GM18498 (cell line): ENCODE data around the gene ARHGAP24.

Experiments used
- ATAC-seq: cut with Tn5 transposase; IDR thresholded peaks from one replicate; pipeline ENCODE4 v1.9.1; 2021; ENCODE audit warnings: mild to moderate bottlenecking, moderate library complexity; ENCODE audit not compliant: unreplicated experiment

Gene ARHGAP24

DNA sequence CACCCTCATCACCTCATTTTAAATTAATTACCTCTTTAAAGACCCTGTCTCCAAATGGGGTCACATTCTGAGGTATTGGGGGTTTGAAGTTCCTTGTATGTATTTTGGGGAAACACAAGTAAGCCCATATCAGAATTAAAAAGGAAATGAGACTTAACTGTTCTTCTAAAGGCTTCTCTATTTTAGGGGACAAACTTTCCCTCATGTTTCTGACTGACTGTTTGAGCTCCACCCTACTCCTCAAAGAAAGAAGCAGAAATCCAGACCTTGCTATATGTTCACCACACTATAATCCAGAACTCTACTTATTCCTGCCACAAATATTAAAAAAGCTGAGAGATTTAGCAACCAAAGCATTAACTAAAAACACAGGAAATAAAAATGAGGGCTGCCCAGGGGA lies 258.8 kb downstream of the ARHGAP24 start:
- no peak for ATAC-seq

DNA sequence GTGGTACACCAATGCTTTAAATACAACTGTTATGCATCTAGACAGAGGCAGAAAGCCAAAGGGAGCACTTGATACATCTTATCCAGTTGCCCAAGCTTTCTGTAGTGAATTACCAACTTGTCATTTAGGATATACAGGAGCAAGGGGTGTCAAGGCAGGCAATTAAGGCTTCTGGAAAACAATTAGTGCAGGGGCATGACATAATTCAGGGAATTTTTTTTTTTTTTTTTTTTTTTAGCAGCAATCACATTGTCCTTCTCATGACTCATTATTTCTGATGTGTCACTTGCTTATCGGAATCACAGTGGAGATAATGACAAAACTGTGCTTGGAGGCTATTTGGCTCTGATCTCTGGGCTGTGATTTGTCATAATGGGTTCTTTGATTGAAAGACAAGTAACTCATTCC lies 259.5 kb downstream of the ARHGAP24 start:
- ATAC-seq, result no peak

DNA sequence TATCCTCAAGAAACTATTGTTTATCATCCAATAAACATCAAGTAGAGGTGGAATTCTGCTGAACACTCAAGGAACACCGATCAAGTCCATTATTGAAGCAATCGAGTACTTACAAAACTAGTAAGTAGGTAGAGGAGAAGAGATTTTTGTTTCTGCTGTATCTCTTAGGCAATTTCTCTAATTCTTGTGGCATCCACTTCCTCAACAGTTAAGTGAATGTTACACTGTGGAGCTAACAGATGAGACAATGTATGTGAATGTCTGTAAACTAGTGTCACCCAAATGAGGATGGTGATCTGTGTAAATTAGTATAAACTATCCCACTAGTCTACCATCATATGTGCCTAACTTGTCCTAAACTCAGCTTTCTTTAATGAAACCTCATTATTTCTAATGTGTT lies 261.6 kb downstream of the ARHGAP24 start:
- no peak for ATAC-seq

DNA sequence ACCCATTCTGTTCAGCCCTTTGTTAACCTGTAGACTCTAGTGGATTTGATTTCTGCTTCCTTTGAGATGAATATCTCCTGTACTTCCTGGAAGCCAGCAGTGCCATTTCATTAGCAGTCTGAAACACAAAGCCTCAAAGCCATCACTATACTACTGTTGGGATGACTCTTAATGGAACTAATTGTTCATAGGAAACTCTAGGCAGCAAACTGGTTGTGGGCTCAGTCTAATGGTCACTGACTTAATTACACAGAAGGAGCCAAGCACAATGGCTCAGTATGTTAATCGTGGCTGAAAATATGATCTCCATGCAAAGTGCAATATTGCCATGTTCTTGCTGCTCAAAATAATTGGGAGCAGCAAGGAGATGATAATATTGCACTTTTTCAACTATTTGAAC lies 262.3 kb downstream of the ARHGAP24 start:
- ATAC-seq, result no peak

DNA sequence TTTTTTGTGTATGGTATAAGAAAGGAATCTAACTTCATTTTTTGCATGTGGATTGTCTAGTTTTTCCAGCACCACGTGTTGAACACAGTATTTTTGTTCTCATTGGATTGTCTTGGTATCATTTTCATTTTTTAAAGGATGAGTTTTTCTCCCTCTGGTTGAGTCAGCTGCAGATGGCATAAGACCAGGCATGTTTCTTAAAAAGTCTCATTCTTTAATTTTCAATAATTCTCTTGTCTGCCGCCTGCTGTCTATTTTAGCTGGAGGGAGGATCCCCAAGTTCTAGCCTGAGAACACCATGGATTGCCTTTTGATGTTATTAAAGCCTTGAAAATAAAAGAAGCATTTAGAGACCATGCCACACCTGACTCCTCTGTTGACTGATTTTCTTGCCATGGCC lies 263.8 kb downstream of the ARHGAP24 start:
- ATAC-seq, result no peak

DNA sequence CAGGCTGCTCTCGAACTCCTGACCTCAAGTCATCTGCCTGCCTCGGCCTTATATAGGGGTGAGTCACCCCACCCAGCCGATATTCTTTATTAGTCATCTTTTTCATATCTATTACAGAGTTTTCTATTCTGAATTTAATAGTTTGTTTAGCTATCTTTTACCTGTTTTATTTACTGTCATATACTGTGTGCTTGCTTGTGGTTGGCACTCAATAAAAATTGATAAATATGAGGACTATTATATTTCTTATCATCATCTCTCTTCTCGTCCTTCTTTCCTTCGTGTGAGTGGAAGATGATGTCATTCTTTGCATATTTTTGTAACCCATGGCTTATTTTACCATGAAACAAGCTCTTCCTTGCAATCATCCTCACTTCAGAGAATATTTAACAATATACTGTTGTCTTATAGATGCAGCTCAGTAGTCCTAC lies 265.5 kb downstream of the ARHGAP24 start:
- ATAC-seq, result no peak

DNA sequence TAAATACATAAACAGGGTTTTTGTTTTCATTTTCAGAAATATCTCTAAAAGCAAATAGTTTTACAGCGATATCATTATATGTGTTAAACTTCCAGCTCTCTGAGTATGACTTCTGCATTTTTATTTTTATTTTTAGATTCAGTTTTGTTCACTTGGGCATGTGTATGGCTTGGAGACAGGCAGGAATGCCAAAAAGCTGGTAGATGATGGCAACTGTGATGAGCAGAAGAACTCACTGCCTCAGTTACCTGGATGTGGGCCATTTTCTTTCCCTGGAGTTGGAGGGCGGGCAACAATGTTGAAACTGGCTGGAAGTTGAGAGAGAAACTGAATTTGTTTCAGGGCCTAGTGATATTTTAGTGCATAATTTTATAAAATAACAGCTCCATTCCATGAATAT lies 266.4 kb downstream of the ARHGAP24 start:
- ATAC-seq, result no peak

DNA sequence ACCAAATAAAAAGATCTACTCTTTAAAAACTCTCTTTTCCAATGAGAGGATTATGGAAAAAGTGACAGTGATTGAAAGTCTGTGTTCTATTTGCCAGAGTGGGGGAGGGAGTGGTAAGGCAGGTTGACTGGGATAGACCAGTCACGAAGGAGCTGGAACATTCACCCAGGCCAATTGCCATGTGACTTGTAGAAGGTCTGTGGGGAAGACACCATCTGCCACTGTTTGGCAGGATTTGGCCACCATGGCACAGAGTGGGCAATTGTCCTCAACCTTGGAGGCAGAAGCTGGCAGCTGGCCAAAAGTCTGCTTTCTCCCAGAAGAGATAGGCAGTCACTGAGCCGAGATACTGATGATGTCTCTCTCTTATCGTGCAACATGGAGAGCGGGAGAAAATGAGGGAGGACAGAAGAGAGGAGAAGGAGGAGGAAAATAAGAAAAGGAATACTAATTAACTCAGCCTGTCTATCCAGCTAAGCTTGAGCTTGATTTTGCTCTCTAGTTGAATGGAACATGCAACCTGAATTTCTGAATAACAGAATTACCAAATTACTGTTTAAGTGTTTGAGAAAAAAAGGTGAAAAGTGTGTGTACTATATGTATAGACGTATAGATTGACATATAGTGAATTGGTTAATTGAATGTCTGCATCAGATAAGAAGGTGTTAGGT lies 267.1 kb downstream of the ARHGAP24 start:
- ATAC-seq, result no peak

DNA sequence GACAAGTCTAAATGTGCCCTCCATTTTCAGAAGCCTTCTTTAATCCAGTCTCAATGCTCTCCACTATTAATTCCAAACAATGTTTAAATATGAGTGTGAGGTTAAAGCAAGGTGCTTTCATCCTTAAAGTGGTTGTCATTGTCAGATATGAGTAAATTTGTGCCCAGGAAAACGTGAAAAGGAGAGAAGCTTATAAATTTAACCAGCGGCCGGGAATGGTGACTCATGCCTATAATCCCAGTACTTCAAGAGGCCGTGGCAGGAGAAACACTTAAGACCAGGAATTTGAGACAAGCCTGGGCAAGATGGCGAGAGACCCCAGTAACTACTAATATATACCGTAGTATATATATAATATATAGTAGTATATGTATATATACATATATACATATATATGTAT lies 270.0 kb downstream of the ARHGAP24 start:
- ATAC-seq, result no peak

DNA sequence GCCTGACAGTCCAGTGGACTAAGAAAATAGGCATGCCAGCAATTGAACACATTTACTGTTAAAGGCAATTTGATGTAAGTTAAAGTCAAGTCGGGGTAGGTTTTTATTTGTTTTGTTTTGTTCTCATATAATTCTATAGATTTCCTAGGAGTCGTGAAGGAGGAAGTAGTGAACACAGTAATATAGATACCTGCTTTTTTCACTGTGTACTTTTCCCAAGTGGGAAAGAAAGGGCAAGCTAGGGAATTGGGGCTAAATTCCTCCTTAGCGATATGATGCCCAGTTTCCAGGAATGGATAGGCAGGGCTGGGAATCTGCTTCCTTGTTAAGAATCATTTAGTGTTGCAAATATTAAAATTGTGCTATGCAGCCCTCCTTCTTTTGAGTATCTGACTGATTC lies 271.0 kb downstream of the ARHGAP24 start:
- ATAC-seq, result no peak

DNA sequence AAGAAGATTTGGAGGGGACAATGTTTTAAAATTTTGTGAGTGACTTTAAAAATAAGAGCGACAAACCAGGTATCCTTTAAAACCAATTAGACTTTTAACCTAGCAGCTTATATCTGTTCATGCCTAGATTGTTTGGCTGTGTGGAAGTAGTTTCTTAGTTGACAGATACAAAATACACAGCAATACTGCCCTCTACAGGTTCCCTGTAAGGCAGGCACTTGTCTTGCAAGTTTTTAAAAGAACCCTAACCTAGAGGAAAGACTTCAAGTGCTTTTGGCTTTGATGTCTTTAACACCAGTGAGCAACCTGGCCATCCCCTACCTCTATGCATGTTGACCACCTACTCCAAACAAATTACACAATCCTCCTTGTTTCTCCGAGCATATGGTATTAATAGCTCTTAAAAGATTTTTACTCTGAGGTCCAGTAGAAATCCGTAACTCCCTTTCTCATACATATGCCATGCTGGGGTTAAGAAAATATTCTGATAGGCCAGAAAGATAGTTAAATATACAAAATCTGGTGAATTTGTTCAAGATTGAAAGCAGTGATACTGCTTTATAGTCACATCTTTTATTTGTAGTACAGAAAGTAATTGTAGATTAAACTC lies 273.0 kb downstream of the ARHGAP24 start:
- peak; percentile 71 for ATAC-seq

DNA sequence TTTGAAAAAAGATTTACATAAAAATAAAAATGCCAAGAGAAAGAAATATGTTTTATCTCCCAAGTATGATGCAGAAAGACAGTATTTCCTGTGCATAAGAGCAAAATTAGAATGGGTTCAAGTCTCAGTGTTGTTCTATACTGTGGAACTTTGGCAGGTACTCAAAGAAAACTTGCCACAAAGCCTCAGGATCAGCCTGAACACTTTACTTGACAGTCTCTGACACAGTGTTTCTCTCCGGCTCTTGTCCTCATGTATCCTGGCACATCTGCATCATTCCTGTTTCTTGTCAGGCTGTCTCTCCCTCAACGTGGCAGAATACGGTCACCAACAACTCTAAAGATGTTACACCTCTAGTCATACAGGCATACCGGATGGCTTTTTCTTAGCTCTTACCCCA lies 273.7 kb downstream of the ARHGAP24 start:
- no peak for ATAC-seq

DNA sequence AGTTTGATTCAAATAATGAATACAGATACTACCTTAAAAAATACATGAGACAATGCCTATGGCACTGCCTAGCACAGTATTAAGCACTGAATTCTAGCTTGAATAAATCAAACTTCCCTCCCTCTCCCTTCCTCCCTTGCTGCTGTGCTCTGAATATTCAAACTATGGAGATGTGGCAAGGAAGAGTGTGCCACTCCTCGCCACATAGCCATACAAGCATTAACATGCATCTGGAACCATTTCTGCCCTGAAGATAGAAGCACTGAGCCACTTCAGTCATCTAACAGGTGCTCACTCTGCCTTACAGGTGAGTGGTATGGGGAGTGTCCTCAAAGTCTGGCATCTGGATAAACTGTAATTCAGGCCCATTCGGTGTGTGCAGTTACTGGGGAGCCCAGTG lies 276.9 kb downstream of the ARHGAP24 start:
- ATAC-seq, result no peak

DNA sequence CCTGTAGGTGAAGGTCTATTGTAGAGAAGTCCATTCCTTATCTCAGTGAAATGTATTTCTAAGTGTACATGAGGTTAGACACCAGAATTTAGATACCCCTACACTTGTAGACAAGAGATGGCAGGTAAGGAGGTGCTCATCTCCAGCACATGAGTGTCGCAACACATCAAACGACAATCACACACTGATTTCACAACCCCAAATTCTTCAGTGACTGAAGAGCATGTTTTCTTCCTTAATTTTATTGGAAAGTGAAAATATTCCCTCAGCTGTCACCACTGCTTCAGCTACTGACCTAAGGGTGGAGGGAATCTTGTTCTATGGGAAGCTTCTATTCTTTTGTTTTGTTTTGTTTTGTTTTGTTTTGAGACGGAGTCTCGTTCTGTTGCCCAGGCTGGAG lies 280.3 kb downstream of the ARHGAP24 start:
- no peak for ATAC-seq

DNA sequence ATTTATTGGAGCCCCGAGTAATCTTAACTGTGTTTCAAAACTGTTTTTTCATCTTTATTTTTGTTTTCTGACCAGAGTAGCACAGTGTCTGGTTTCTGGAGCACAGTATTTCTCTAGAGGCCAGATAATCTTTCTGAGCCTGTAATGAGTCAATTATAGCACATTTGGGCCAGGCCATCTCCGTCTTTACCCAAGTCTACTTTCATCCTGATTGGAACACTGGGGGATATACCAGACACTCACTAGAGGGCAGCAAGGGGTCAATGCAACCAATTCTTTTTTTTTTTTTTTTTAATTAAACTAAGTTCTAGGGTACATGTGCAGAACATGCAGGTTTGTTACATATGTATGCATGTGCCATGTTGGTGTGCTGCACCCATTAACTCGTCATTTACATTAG lies 282.0 kb downstream of the ARHGAP24 start:
- ATAC-seq, result no peak

DNA sequence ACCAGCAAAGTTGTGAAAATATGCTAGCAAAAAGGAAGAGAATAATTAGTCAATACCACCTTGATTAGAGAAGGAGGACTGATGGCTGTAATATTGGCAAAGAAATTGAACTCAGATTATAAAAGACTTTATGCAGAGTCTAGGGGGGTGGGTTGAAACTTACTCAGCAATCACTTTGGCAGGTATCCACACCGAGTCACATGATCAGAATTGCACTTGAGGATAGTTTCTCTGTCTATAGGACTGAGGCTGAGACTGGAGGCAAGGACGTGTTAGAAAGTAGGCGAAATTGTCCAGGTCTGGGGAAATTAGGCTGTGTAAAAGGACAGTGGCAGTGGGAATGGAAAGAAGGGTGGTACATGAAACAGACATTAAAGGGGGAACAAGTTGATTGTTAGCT lies 284.4 kb downstream of the ARHGAP24 start:
- no peak for ATAC-seq

DNA sequence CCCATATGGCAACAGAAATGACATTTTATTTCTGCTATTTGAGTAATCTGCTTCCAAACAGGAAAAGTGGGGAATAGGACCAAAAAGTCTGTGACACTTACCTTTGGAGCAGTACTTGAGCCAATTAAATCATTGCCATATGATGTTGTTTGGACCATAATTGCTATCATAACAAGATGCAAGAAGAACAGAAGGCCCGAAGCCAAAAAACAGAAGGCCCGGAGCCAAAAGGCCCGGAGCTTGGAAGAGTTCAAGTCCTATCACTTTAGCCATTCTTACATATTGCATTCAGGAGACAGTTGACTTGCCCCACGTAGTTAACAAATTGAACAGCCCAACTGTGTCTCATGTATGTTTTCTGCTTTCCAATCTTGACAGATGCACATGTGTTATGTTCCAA lies 285.6 kb downstream of the ARHGAP24 start:
- no peak for ATAC-seq

DNA sequence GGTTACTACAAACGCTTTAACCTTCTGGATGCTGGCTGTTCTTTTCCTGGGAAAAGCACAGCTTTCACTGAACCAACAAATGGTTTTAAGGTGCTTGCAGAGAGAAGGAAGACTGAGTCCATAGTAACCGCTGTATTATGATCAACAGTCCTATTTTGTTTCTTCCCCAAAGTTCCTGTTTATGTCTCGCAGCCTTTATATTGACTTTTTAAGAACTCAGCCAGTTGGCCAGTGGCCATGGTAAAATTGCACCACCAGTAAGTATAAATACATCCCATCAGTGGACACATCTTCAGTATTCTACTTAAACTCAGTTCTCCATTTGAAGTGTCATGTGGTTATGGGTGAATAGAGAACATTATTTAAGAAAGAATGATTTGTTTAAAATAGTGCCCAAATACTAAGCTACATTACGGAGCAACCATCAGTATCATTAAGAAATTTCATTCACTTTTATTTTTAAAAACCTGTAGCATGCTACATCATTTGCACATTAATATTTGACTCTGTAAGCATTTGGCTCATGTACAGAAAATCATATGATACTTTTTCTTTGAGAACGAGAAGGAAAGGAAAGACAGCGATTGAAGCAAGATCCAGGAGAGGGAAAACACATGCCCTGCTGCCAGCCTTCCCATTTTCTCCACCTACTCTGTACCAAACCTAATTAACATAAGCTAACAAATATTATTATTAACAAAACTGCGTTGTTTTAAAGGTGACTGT lies 287.0 kb downstream of the ARHGAP24 start:
- ATAC-seq, result no peak

DNA sequence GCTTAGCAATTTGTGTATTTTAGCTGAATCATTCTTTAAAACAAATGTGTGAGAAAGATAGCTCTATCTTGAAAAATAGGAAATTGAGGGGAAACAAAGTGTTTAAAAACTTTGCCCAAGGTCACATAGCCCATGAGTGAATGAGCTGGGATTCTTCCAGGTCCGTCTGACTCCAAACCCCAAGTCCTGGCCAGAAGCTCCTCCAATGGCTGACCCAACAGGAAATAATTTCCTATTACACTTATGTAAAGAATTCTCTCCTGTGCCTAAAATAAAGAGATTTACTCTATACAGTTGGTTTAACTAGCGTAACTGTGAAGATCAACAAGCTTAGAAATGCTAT lies 287.6 kb downstream of the ARHGAP24 start:
- no peak for ATAC-seq

DNA sequence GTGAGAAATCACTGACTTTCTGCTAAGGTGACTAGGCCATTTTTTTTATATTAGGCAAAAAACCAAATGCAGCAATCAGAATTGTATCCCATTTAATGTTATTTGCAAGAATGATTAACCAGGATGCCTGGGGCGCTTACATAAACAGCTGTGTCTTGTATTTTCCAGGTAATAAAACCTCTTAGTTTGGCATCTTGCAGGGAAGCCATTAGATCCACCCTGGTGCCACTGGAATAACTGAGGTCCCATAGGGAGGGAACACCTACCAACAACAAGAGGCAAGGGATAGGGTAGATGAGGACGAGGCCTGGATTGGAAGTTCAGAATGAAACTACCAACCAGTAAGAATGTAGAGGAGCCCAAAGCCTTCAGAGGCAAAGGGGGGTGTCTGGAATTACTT lies 288.3 kb downstream of the ARHGAP24 start:
- ATAC-seq, result no peak

DNA sequence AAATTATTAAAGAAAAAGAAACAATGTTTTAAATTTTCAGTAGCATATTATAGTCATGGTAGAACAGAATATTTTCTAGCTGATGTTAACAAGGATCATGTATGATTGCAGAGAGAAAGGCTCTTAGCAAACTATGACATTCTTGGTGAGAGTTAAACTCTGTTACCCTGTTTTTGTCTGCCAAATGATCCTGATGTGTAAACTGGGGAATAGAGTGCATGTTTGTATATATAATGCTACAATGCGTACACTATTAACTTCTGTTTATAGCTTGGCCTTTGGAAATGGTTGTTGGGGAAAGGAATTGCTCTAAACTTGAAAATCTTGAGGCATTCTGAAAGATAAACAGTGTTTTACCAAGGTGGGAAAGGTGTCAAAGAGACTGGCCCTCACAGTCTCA lies 292.7 kb downstream of the ARHGAP24 start:
- ATAC-seq, result no peak

DNA sequence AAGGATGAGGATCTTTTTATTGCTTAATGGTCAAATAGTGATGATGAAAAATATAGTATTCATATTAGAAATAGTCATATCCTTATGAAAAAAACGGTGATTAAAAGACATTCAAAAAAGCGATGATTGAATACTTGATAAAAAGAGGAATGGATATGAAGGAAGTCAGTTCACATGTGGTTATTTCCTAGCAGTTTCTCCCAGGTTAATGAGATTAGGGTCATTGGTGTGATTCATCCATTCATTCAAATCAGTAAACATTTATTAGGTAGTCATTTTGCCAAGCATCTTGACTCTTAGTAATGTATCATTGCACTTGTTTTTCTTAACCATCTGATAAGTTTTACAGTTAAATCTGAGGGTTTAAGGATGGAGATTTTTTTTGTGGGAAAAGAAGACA lies 294.1 kb downstream of the ARHGAP24 start:
- no peak for ATAC-seq
